ENCODE data around the gene UBE2S.
"Not testable (repeated sequence)": the region's sequence is repeated elsewhere in the genome, so short reads cannot be mapped to it uniquely, and the experiment has no call there.

Gene UBE2S

GRCh38 chr19:55418185-55418584, 10.6 kb upstream of the UBE2S start:
- peak; percentile 75 for DNase-seq (ENCODE audit: low read depth)
- peak; percentile 71 for TF ChIP-seq CTCF (IDR thresholded peaks at IDR 0.05; ENCODE audit: insufficient read depth, low read depth, low read length, missing control alignments)
- no peak overlapping the region for H3K4me3 ChIP-seq (ENCODE audit: low read depth, low read length)

- no peak overlapping the region for H3K4me3 ChIP-seq (ENCODE audit: low read depth, low read length)
- no peak for TF ChIP-seq CTCF (IDR thresholded peaks at IDR 0.05; ENCODE audit: insufficient read depth, low read depth, low read length, missing control alignments)
- no peak for DNase-seq (ENCODE audit: low read depth)
These were observed 2.6 kb upstream of the UBE2S start for GRCh38 chr19:55410168-55410567.

- not testable (repeated sequence) for DNase-seq (ENCODE audit: low read depth); H3K4me3 ChIP-seq (ENCODE audit: low read depth, low read length)
These were observed 1.6 kb upstream of the UBE2S start for GRCh38 chr19:55409179-55409578.

GRCh38 chr19:55408533-55408872, 915 bp upstream of the UBE2S start:
- no peak for DNase-seq (ENCODE audit: low read depth)
- TF ChIP-seq CTCF (IDR thresholded peaks at IDR 0.05; ENCODE audit: insufficient read depth, low read depth, low read length, missing control alignments), result no peak
- H3K4me3 ChIP-seq (ENCODE audit: low read depth, low read length), result peak overlapping the region; percentile 64

GRCh38 chr19:55407800-55408532, 378 bp upstream of the UBE2S start:
- peak; percentile 100 for DNase-seq (ENCODE audit: low read depth)
- peak overlapping the region; percentile 85 for H3K4me3 ChIP-seq (ENCODE audit: low read depth, low read length)
- no peak for TF ChIP-seq CTCF (IDR thresholded peaks at IDR 0.05; ENCODE audit: insufficient read depth, low read depth, low read length, missing control alignments)

- DNase-seq (ENCODE audit: low read depth), result peak; percentile 53
- peak overlapping the region; percentile 85 for H3K4me3 ChIP-seq (ENCODE audit: low read depth, low read length)
- TF ChIP-seq CTCF (IDR thresholded peaks at IDR 0.05; ENCODE audit: insufficient read depth, low read depth, low read length, missing control alignments), result no peak
These were observed 600 bp downstream of the UBE2S start for GRCh38 chr19:55406826-55407549.

GRCh38 chr19:55406091-55406825, 1.3 kb downstream of the UBE2S start:
- no peak for TF ChIP-seq CTCF (IDR thresholded peaks at IDR 0.05; ENCODE audit: insufficient read depth, low read depth, low read length, missing control alignments)
- H3K4me3 ChIP-seq (ENCODE audit: low read depth, low read length), result peak overlapping the region; percentile 85
- peak; percentile 16 for DNase-seq (ENCODE audit: low read depth)
